Measurements from ENCODE around the gene LIMS3.
"Not testable (repeated sequence)": the region's sequence is repeated elsewhere in the genome, so short reads cannot be mapped to it uniquely, and the experiment has no call there.

DNA sequence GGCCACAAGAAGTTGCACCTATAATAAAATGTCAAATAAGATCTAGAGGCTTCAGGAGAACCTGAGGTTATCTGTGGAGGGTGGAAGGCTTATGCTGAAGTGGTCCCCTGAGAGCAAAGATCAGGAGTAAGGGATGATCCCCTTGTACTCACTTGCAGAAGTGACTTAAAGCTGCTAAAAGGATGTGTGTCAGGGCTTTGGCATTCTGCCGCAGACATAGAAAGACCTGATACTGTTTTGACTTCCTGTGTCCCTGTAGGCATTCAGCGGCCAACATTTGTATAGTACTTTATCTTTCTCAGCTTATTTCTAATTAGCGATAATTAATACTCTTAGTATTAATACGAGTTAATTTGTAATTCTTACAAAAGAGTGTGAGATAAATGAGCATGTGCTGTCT lies 10.1 kb upstream of the LIMS3 start:
- TF ChIP-seq CTCF (IDR thresholded peaks at IDR 0.05; ENCODE audit: insufficient read depth, low read length, poor library complexity, severe bottlenecking); EZH2phosphoT487 (conservative IDR thresholded peaks at IDR 0.05; ENCODE audit: low read length): not testable (repeated sequence)
